ENCODE results near the gene MIGA2. TPM values are rescaled to one million over a fixed set of nuclear protein-coding genes. Genes with fewer than 3 reads are reported as not detected.
"Not testable (repeated sequence)": the region's sequence is repeated elsewhere in the genome, so short reads cannot be mapped to it uniquely, and the experiment has no call there.

MIGA2 gene
- total RNA-seq: 10 to 100 TPM; 30.0 to 30.8 TPM

GRCh38 chr9:129036241-129036922 lies at the start of gene MIGA2:
TSS of gene MIGA2 (plus strand) at chr9:129036626. CDS start at chr9:129040595, 3,969 bp downstream.
- CTCF ChIA-PET: no interaction called here
- POLR2A ChIA-PET: interaction anchor here (0.6 to 1.3 kb wide), 4 partner anchors 8 to 1693 kb away, joined by 4 to 6 read pairs (median 4); no protein-coding TSS in a partner anchor

- CTCF ChIA-PET: no interaction called here
Measured at GRCh38 chr9:128986671-128987070, 49.8 kb upstream of the MIGA2 start.

GRCh38 chr9:128987805-128988204 lies 48.6 kb upstream of the MIGA2 start:
- CTCF ChIA-PET: no interaction called here
- POLR2A ChIA-PET: no interaction called here

More at GRCh38 chr9:128986671-128987070, 49.8 kb upstream of the MIGA2 start:
- POLR2A ChIA-PET: no interaction called here

GRCh38 chr9:128992995-128993394 lies 43.4 kb upstream of the MIGA2 start:
- POLR2A ChIA-PET: no interaction called here
- CTCF ChIA-PET: interaction anchor here (1.2 kb wide), 1 partner anchor 35 kb away, joined by 3 read pairs; the partner anchor contains the start of gene SH3GLB2

- CTCF ChIA-PET: no interaction called here
- POLR2A ChIA-PET: no interaction called here
Measured at GRCh38 chr9:128995791-128996190, 40.6 kb upstream of the MIGA2 start.

GRCh38 chr9:128998462-128998861 lies 38.0 kb upstream of the MIGA2 start:
- CTCF ChIA-PET: interaction anchor here (1.1 kb wide), 1 partner anchor 11 kb away, joined by 3 read pairs; no protein-coding TSS in a partner anchor
- POLR2A ChIA-PET: no interaction called here

- ChIA-PET POLR2A (no interaction called here), CTCF (interaction anchor here (1.1 kb wide), 1 partner anchor 10 kb away, joined by 3 read pairs; no protein-coding TSS in a partner anchor)
Measured at GRCh38 chr9:128999581-129000206, 36.7 kb upstream of the MIGA2 start.

GRCh38 chr9:129001504-129002325 lies 34.7 kb upstream of the MIGA2 start:
- POLR2A ChIA-PET: no interaction called here
- CTCF ChIA-PET: no interaction called here

GRCh38 chr9:129002992-129003391 lies 33.4 kb upstream of the MIGA2 start:
- CTCF ChIA-PET: no interaction called here
- POLR2A ChIA-PET: no interaction called here

GRCh38 chr9:129004173-129004572 lies 32.3 kb upstream of the MIGA2 start:
- POLR2A ChIA-PET: interaction anchor here (1.2 kb wide), 1 partner anchor 32 kb away, joined by 4 read pairs; the partner anchor contains the start of gene MIGA2
- CTCF ChIA-PET: not testable (repeated sequence)

- ChIA-PET CTCF (interaction anchor here (0.6 to 1.3 kb wide), 4 partner anchors 21 to 184 kb away, joined by 3 to 4 read pairs (median 4); no protein-coding TSS in a partner anchor), POLR2A (interaction anchor here (0.5 kb wide), 1 partner anchor 14 kb away, joined by 4 read pairs; no protein-coding TSS in a partner anchor)
Measured at GRCh38 chr9:129005336-129005997, 31.0 kb upstream of the MIGA2 start.

GRCh38 chr9:129006328-129007034 lies 29.9 kb upstream of the MIGA2 start:
- ChIA-PET CTCF (interaction anchor here (0.6 to 1.3 kb wide), 6 partner anchors 22 to 385 kb away, joined by 3 to 4 read pairs (median 3); no protein-coding TSS in a partner anchor), POLR2A (interaction anchor here (0.5 kb wide), 1 partner anchor 15 kb away, joined by 4 read pairs; no protein-coding TSS in a partner anchor)

GRCh38 chr9:129007035-129007765 lies 29.2 kb upstream of the MIGA2 start:
- ChIA-PET CTCF (interaction anchor here (0.6 to 1.1 kb wide), 3 partner anchors 57 to 385 kb away, joined by 3 read pairs; no protein-coding TSS in a partner anchor), POLR2A (no interaction called here)

GRCh38 chr9:129007766-129008468 lies 28.5 kb upstream of the MIGA2 start:
- POLR2A ChIA-PET: no interaction called here
- CTCF ChIA-PET: interaction anchor here (0.7 to 1.1 kb wide), 2 partner anchors 58 to 386 kb away, joined by 3 read pairs; no protein-coding TSS in a partner anchor

GRCh38 chr9:129008469-129008965 lies 27.9 kb upstream of the MIGA2 start:
- ChIA-PET POLR2A (no interaction called here), CTCF (no interaction called here)

- CTCF ChIA-PET: interaction anchor here (1.0 kb wide), 1 partner anchor 10 kb away, joined by 3 read pairs; no protein-coding TSS in a partner anchor
- POLR2A ChIA-PET: no interaction called here
Measured at GRCh38 chr9:129008986-129009583, 27.3 kb upstream of the MIGA2 start.

All from activated CD8-positive, alpha-beta memory T cell treated with anti-CD3 and anti-CD28 coated beads for 36 hours (primary cell).